ENCODE measurements around the gene FBXL3. TPM values are rescaled to one million over a fixed set of nuclear protein-coding genes. Genes with fewer than 3 reads are reported as not detected.
A peak's percentile ranks its signal among the peaks of the same experiment; 100 is the strongest.

The FBXL3 gene
- total and polyA plus RNA-seq, 2 experiments from 2014 or later = 5.0 to 14.6 TPM

DNA sequence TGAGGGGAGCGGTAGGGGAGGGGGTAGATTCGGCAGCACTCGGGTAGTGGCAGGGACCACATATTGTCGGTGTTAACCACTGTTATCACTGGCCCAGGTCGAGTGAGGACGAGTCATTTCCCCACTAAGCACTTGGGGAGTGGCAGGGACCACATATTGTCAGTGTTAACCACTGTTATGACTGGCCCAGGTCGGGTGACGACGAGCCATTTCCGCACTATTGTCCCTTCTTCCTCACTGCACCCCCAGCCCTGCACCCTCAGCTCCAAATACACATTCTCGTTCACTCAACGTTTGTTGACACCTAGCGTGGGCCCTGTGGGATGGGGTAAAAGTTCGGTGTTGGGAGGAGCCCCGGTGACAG, 35.5 kb downstream of the FBXL3 start:
- Histone ChIP-seq H3K27ac (ENCODE audit: low read depth) (0 out of 2 replicates have a peak overlapping the region, but pooled peaks have one; percentile 55), H3K4me3 (peak overlapping the region; percentile 77), H3K4me2 (peak overlapping the region; percentile 84), H3K36me3 (ENCODE audit: insufficient read depth) (no peaks in the 10 kb centered on the region), H4K20me1 (replicated peaks; ENCODE audit: insufficient read depth) (no peaks in the 10 kb centered on the region; the same call in 1 of the 2 replicates), H3F3A (replicated peaks; ENCODE audit: low read depth) (no peaks in the 10 kb centered on the region), H3K9me2 (ENCODE audit: insufficient read depth) (no peaks in the 10 kb centered on the region), H3K27me3 (ENCODE audit: insufficient read depth) (no peaks in the 10 kb centered on the region), H2AFZ (peak overlapping the region; percentile 100), H3K79me2 (replicated peaks; ENCODE audit: insufficient read depth) (no peaks in the 10 kb centered on the region; the same call in 1 of the 2 replicates), H3K4me1 (ENCODE audit: insufficient read depth) (peaks cover 8% of the 10 kb centered on the region; the same call in 1 of the 2 replicates)
- Mint-ChIP-seq H3K27me3 (ENCODE audit: insufficient read depth, low read depth, poor library complexity) (peaks cover 21% of the 10 kb centered on the region), H3K9me3 (no peaks in the 10 kb centered on the region; the same call in 2 of the 3 replicates), H3K4me1 (peaks cover 13% of the 10 kb centered on the region; the same call in 2 of the 3 replicates), H3K4me3 (peak overlapping the region; percentile 99), H3K27ac (peak overlapping the region; percentile 75; the same call in 1 of the 2 replicates), H3K36me3 (ENCODE audit: low read depth) (no peaks in the 10 kb centered on the region; the same call in 2 of the 3 replicates)
- DNase-seq (ENCODE audit: low spot score) = no peak
- ATAC-seq = peak; percentile 4
- no peak for TF ChIP-seq NANOG (IDR thresholded peaks at IDR 0.05; ENCODE audit: borderline replicate concordance)
- TF ChIP-seq POLR2AphosphoS5 (IDR thresholded peaks at IDR 0.05; ENCODE audit: low read depth) = no peak
- TF ChIP-seq, protein P1, sequence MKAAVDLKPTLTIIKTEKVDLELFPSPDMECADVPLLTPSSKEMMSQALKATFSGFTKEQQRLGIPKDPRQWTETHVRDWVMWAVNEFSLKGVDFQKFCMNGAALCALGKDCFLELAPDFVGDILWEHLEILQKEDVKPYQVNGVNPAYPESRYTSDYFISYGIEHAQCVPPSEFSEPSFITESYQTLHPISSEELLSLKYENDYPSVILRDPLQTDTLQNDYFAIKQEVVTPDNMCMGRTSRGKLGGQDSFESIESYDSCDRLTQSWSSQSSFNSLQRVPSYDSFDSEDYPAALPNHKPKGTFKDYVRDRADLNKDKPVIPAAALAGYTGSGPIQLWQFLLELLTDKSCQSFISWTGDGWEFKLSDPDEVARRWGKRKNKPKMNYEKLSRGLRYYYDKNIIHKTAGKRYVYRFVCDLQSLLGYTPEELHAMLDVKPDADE (IDR thresholded peaks at IDR 0.05) = no peak
- TF ChIP-seq ZNF331 (CRISPR knock-in tag; IDR thresholded peaks at IDR 0.05; ENCODE audit: low read depth) = no peak
- TF ChIP-seq JUNB (IDR thresholded peaks at IDR 0.05; ENCODE audit: unreplicated experiment) = no peak
- TF ChIP-seq, protein P2, sequence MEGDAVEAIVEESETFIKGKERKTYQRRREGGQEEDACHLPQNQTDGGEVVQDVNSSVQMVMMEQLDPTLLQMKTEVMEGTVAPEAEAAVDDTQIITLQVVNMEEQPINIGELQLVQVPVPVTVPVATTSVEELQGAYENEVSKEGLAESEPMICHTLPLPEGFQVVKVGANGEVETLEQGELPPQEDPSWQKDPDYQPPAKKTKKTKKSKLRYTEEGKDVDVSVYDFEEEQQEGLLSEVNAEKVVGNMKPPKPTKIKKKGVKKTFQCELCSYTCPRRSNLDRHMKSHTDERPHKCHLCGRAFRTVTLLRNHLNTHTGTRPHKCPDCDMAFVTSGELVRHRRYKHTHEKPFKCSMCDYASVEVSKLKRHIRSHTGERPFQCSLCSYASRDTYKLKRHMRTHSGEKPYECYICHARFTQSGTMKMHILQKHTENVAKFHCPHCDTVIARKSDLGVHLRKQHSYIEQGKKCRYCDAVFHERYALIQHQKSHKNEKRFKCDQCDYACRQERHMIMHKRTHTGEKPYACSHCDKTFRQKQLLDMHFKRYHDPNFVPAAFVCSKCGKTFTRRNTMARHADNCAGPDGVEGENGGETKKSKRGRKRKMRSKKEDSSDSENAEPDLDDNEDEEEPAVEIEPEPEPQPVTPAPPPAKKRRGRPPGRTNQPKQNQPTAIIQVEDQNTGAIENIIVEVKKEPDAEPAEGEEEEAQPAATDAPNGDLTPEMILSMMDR (conservative IDR thresholded peaks at IDR 0.05; ENCODE audit: low read depth in 2 of 2) = no peak
- TF ChIP-seq, protein P3, sequence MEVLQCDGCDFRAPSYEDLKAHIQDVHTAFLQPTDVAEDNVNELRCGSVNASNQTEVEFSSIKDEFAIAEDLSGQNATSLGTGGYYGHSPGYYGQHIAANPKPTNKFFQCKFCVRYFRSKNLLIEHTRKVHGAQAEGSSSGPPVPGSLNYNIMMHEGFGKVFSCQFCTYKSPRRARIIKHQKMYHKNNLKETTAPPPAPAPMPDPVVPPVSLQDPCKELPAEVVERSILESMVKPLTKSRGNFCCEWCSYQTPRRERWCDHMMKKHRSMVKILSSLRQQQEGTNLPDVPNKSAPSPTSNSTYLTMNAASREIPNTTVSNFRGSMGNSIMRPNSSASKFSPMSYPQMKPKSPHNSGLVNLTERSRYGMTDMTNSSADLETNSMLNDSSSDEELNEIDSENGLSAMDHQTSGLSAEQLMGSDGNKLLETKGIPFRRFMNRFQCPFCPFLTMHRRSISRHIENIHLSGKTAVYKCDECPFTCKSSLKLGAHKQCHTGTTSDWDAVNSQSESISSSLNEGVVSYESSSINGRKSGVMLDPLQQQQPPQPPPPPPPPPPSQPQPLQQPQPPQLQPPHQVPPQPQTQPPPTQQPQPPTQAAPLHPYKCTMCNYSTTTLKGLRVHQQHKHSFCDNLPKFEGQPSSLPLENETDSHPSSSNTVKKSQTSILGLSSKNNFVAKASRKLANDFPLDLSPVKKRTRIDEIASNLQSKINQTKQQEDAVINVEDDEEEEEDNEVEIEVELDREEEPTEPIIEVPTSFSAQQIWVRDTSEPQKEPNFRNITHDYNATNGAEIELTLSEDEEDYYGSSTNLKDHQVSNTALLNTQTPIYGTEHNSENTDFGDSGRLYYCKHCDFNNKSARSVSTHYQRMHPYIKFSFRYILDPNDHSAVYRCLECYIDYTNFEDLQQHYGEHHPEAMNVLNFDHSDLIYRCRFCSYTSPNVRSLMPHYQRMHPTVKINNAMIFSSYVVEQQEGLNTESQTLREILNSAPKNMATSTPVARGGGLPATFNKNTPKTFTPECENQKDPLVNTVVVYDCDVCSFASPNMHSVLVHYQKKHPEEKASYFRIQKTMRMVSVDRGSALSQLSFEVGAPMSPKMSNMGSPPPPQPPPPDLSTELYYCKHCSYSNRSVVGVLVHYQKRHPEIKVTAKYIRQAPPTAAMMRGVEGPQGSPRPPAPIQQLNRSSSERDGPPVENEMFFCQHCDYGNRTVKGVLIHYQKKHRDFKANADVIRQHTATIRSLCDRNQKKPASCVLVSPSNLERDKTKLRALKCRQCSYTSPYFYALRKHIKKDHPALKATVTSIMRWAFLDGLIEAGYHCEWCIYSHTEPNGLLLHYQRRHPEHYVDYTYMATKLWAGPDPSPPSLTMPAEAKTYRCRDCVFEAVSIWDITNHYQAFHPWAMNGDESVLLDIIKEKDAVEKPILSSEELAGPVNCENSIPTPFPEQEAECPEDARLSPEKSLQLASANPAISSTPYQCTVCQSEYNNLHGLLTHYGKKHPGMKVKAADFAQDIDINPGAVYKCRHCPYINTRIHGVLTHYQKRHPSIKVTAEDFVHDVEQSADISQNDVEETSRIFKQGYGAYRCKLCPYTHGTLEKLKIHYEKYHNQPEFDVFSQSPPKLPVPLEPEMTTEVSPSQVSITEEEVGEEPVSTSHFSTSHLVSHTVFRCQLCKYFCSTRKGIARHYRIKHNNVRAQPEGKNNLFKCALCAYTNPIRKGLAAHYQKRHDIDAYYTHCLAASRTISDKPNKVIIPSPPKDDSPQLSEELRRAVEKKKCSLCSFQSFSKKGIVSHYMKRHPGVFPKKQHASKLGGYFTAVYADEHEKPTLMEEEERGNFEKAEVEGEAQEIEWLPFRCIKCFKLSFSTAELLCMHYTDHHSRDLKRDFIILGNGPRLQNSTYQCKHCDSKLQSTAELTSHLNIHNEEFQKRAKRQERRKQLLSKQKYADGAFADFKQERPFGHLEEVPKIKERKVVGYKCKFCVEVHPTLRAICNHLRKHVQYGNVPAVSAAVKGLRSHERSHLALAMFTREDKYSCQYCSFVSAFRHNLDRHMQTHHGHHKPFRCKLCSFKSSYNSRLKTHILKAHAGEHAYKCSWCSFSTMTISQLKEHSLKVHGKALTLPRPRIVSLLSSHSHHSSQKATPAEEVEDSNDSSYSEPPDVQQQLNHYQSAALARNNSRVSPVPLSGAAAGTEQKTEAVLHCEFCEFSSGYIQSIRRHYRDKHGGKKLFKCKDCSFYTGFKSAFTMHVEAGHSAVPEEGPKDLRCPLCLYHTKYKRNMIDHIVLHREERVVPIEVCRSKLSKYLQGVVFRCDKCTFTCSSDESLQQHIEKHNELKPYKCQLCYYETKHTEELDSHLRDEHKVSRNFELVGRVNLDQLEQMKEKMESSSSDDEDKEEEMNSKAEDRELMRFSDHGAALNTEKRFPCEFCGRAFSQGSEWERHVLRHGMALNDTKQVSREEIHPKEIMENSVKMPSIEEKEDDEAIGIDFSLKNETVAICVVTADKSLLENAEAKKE (CRISPR knock-in tag; IDR thresholded peaks at IDR 0.05) = no peak
- TF ChIP-seq CREB1 (CRISPR knock-in tag; IDR thresholded peaks at IDR 0.05; ENCODE audit: low read depth) = no peak
- TF ChIP-seq, protein P4, sequence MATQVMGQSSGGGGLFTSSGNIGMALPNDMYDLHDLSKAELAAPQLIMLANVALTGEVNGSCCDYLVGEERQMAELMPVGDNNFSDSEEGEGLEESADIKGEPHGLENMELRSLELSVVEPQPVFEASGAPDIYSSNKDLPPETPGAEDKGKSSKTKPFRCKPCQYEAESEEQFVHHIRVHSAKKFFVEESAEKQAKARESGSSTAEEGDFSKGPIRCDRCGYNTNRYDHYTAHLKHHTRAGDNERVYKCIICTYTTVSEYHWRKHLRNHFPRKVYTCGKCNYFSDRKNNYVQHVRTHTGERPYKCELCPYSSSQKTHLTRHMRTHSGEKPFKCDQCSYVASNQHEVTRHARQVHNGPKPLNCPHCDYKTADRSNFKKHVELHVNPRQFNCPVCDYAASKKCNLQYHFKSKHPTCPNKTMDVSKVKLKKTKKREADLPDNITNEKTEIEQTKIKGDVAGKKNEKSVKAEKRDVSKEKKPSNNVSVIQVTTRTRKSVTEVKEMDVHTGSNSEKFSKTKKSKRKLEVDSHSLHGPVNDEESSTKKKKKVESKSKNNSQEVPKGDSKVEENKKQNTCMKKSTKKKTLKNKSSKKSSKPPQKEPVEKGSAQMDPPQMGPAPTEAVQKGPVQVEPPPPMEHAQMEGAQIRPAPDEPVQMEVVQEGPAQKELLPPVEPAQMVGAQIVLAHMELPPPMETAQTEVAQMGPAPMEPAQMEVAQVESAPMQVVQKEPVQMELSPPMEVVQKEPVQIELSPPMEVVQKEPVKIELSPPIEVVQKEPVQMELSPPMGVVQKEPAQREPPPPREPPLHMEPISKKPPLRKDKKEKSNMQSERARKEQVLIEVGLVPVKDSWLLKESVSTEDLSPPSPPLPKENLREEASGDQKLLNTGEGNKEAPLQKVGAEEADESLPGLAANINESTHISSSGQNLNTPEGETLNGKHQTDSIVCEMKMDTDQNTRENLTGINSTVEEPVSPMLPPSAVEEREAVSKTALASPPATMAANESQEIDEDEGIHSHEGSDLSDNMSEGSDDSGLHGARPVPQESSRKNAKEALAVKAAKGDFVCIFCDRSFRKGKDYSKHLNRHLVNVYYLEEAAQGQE (IDR thresholded peaks at IDR 0.05; ENCODE audit: unreplicated experiment) = no peak
- no peak for TF ChIP-seq EZH2 (IDR thresholded peaks at IDR 0.05; ENCODE audit: low read depth, unreplicated experiment)
- TF ChIP-seq STAT1 (IDR thresholded peaks at IDR 0.05; ENCODE audit: unreplicated experiment) = no peak
- no peak for TF ChIP-seq EZH2phosphoT487 (IDR thresholded peaks at IDR 0.05; ENCODE audit: unreplicated experiment)
- no peak for TF ChIP-seq ZNF114 (CRISPR knock-in tag; IDR thresholded peaks at IDR 0.05)
